Activated CD8-positive, alpha-beta memory T cell treated with anti-CD3 and anti-CD28 coated beads, Interleukin-2, amount 50 U/mL, for 48 hours (primary cell): ENCODE data around the gene OR56B1.

Source experiments
- DNase-seq: peaks from one replicate; pipeline ENCODE4 v3.0.0-alpha.2; 2020

Gene OR56B1

DNA sequence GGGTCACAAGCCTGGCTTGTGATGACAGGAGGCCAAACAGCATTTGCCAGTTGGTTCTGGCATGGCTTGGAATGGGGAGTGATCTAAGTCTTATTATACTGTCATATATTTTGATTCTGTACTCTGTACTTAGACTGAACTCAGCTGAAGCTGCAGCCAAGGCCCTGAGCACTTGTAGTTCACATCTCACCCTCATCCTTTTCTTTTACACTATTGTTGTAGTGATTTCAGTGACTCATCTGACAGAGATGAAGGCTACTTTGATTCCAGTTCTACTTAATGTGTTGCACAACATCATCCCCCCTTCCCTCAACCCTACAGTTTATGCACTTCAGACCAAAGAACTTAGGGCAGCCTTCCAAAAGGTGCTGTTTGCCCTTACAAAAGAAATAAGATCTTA is 843 bp downstream of the OR56B1 start:
- no peak for DNase-seq

DNA sequence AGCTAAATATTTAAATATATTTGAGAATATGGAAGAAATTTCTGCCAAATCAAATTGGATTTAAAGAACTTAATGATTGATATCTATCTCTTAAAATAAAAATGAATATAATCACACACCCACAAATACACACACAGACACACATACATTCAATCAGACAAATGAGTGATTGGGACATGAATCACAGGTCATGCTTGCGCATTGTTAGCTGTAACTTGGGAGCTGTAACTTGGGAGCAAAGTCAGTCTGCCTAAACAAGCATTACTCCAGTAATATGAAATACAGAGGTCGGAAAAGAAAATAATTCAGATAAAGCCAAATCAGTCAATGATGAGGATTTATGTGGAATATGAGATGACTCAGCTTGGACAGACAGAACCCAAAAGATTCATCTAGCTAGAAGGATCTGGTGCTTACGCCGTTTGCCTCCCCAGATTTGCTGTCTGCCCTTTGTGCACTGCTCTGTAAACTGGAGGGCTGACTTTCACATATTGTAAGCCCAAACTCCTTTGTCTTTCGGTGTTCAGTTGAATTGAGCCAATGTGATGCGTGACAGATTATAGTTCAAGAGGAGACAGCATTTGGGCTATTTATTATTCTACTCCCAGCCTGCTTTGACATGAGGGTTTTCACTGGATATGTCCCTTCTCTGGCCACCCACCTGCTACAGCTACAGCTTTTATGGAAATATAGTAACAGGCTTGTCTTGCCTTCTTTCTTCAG is 1.6 kb downstream of the OR56B1 start:
- no peak for DNase-seq

DNA sequence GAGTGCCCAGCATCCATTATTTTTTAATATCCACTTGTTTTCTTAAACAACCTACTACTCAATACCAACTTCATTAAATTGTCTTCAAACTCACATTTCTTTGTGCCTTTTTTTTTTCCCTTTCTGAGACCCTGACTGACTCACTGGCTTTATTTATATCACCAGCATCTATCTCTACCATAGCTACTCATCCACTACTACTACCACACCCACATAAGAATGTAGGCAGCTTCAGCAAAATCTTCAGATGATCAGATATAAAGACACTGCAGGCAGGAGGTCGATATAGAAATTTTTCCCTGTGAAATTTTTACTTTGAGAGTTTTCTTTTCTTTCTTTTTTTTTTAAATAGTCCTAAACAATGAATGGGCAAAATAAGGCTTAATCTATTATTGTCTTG is 2.2 kb downstream of the OR56B1 start:
- no peak for DNase-seq

DNA sequence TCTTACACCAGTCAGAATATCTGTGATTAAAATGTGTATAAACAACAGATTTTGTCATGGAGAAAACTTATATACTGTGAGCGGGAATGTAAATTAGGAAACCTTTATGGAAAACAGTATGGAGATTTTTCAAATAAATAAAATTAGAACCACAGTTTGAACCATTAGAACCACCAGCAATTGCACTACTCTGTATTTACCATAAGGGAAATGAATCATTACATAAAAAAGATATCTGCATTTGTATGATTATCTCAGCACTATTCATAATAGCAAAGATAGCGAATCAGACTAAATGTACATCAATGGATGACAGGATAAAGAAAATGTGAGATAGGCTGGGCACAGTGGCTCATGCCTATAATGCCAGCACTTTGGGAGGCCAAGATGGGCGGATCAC is 10.4 kb downstream of the OR56B1 start:
- DNase-seq = no peak

DNA sequence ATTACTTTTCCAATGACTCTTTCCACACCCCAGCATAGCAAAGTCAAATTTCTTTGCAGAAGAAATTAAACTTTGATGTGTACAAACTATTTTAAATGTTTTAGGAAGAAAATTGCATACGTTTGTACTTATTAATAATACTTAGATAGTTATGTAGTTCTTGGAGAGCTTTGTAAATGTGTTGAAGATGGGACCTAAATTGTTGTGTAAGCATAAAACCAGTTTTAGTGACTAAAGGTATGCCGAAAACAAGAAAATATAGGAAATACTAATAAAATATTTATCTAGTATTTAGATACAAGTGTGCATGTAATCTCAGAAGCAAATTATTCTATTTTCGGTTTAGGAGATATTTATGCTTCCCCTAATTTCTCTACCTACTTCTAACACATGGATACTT is 13.6 kb downstream of the OR56B1 start:
- DNase-seq = no peak

DNA sequence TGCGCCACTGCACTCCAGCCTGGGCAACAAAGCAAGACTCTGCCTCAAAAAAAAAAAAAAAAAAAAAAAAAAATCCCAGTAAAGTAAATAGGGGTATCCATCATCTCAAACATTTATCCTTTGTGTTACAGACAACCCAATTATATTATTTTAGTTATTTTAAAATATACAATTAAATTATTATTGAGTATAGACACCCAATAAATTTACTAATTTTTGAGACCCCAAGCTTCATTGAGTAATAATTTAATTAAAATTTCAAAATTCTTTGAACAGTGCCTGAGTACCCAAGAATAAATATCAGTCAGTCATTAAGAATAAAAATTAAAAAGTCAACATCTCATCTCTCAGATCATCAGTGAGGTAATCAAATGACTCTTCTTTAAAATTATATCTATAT is 17.7 kb downstream of the OR56B1 start, which contains the start of gene OR52N4:
Gene OR52N4, plus strand, starts transcription at position 301 of the 400 bp plus-strand sequence. CDS start 498 bp downstream, outside the sequence.
- DNase-seq = no peak

DNA sequence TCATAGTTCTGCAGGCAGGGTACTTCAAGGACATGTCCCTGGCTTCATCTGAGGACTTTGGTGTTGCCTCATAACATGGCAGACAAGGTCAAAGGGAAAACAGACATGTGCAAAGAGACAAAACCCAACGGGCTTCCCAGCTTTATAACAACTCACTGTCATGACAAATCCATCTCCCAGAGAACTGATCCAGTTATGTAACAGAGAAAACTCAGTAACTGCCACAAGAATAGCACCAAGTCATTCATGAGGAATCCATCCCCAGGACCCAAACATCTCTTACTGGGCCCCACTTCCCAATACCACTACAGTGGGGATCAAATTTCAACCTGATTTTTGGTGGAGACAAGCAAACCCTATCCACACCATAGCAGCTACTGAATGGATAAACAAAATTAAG is 30.8 kb downstream of the OR56B1 start:
- DNase-seq = no peak

DNA sequence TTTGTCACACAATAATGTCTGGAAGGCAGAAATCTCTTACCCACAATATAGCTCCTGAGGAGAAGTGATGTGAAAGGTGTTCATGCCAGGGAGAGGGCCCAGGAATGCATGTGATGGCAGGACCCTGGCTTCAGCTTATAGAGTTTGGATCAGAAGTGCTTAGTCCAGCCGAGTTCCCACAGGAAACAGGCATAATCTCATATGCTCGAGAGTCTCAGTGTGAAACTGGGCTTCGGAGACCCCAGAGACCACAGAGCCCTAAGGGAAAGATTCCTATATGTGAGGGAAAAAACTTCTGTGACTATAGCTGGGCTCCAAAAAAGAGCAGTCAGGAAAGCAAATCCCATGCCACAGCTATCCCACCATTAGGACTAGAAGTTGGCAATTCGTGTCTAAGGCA is 47.0 kb downstream of the OR56B1 start, which contains the start of gene OR52N5:
Gene OR52N5, minus strand, starts transcription at position 101 of the 400 bp plus-strand sequence. CDS start 4,721 bp downstream, outside the sequence.
- no peak for DNase-seq
